NT2/D1 (cell line): ENCODE measurements around the gene ARHGAP24.

Source experiments
- DNase-seq: peaks from one replicate; pipeline ENCODE4 v3.0.0-alpha.2; 2011; ENCODE audit warnings: low read depth, low spot score
- H3K27me3 ChIP-seq: 2 replicates; pipeline ENCODE4 v1.6.0; 2011; ENCODE audit warnings: mild to moderate bottlenecking; ENCODE audit not compliant: insufficient read length, insufficient read depth
- H3K36me3 ChIP-seq: 2 replicates; pipeline ENCODE4 v1.6.1; 2011; ENCODE audit warnings: mild to moderate bottlenecking, low read length, mixed read lengths; ENCODE audit not compliant: insufficient read depth, insufficient read length
- H3K4me1 ChIP-seq: 2 replicates; pipeline ENCODE4 v1.5.1; 2011; ENCODE audit not compliant: insufficient read depth, insufficient read length
- H3K4me3 ChIP-seq: 2 replicates; pipeline ENCODE4 v1.5.1; 2011; ENCODE audit warnings: low read depth; ENCODE audit not compliant: insufficient read length
- H3K9ac ChIP-seq: 2 replicates; pipeline ENCODE4 v1.6.0; 2011; ENCODE audit warnings: low read depth; ENCODE audit not compliant: insufficient read length
- H3K9me3 ChIP-seq: 2 replicates; pipeline ENCODE4 v1.5.1; 2011; ENCODE audit warnings: mild to moderate bottlenecking, low read length; ENCODE audit not compliant: insufficient read depth
- SUZ12 ChIP-seq: IDR thresholded peaks from 2 replicates; pipeline ENCODE4 v1.6.1; 2011; ENCODE audit not compliant: insufficient read length, insufficient read depth; ENCODE audit errors: extremely low read depth
- YY1 ChIP-seq: IDR thresholded peaks from 2 replicates; pipeline ENCODE4 v1.6.1; 2011; ENCODE audit not compliant: insufficient read length, insufficient read depth
- ZNF274 ChIP-seq: IDR thresholded peaks from 2 replicates; pipeline ENCODE4 v1.6.1; 2011; ENCODE audit warnings: mild to moderate bottlenecking, low read depth, low read length

The ARHGAP24 gene

DNA sequence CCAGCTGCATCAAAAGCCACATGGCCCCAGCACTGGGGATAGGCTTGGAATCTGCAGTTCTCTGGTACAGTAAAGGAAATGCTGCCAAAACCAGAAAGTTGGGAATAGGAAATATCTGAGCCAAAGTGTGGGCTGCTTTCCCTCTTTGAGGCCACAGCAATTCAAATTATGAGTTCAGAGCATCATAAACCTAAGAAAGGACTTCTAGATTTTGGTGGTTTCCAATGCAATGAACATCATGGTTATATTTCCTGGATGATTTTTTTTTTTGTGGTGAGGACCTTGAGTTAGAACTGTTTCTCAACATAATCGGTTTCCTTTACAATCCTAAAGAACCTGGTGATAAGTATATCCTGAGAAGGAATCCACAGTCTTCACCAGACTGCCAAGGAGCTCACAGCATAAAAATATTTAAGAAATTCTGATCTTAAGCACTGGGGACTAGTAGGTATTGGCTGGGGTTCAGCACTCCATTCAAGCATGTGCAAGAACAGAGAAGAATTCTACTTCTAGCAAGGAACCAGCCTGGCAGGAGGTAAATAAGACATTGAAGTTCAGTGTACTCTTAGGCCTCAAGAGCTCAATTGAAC is 29.8 kb upstream of the ARHGAP24 start:
- Histone ChIP-seq H3K36me3 (no peaks in the 10 kb centered on the region), H3K4me3 (no peak overlapping the region), H3K27me3 (no peaks in the 10 kb centered on the region), H3K9me3 (no peaks in the 10 kb centered on the region), H3K9ac (no peak overlapping the region), H3K4me1 (no peaks in the 10 kb centered on the region)
- TF ChIP-seq SUZ12 (no peak), ZNF274 (no peak), YY1 (no peak)
- no peak for DNase-seq

DNA sequence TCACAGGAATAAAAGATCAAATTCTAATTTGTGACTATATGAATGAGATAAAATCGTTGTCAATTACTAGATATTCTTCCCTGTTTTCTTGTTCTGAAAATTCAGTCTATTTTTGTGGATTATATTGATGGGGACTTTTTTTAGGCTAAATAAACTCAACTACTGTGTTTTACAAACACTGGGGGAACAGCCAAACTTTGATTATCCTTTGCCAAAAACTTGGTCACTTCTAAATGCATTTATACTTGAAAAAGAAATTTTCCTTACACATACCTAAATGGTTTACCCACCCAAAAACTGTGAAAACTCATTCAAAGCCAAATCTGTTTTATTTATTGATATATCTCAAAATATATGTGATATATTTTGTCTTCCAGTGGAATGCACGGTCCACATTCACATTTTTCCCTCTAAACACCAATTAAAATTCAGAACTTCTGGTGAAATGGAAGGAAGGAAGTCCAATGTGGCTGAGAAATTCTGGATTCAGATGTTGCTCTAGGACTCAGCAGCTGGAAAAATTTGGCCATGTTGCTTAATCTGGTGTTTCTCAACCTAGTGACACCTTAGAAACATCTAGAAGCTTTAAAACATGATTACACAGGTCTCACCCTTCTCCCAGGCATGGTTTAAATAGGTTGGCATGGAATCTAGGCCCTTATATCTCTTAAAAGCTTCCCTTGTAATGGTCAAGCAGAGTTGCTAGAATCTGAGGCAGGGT is 28.6 kb upstream of the ARHGAP24 start:
- TF ChIP-seq SUZ12: no peak
- TF ChIP-seq YY1: no peak
- TF ChIP-seq ZNF274: no peak
- no peaks in the 10 kb centered on the region for H3K36me3 ChIP-seq
- no peak overlapping the region for H3K9ac ChIP-seq
- no peak overlapping the region for H3K4me3 ChIP-seq
- no peak for DNase-seq
- H3K4me1 ChIP-seq: no peaks in the 10 kb centered on the region
- no peaks in the 10 kb centered on the region for H3K9me3 ChIP-seq
- H3K27me3 ChIP-seq: no peaks in the 10 kb centered on the region

DNA sequence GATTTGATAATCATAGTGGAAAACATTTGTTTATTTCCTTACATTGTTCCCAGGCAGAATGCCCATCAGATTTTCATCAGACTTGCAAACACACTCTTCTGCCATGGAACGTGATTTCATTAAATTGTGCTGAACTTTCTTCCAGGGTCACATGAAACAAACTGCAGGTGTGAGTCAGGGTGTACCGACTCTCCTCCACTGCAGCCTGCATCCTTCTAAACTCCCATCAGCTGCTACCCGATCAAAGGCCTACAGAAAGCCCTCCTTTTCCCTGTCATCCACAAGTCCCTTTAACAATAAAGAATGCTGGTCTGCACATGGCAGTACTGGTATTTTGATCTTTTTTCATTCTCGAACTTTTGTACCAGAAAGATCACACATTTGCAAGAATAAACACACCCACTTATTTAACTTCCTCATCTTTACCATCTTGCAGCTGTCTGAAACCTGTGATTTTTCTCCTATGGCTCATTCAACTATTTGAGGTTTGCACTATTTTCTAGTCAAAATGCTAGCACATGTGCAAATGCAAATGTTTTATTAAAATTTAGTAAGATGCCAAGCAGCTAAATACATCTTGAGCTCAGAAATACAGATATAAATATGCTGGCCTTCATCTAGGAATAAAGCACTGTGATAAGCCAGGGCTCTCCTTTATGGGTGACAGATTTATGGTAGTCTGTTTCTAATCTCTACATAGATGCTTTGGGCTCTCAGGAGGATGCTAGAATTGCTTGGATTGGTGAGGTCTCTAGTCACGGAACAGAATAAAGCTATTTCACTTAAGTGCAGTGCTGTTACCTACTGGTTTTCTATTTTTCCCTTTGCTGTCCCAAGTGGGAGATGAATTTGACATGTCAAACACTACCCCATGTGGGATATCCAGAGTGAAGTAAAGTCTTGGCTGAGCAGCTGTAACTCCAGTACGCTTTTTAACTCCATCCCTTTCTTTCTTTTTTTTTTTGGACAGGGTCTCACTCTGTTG is 25.8 kb upstream of the ARHGAP24 start:
- H3K4me1 ChIP-seq: no peaks in the 10 kb centered on the region
- no peak for DNase-seq
- no peak overlapping the region for H3K4me3 ChIP-seq

DNA sequence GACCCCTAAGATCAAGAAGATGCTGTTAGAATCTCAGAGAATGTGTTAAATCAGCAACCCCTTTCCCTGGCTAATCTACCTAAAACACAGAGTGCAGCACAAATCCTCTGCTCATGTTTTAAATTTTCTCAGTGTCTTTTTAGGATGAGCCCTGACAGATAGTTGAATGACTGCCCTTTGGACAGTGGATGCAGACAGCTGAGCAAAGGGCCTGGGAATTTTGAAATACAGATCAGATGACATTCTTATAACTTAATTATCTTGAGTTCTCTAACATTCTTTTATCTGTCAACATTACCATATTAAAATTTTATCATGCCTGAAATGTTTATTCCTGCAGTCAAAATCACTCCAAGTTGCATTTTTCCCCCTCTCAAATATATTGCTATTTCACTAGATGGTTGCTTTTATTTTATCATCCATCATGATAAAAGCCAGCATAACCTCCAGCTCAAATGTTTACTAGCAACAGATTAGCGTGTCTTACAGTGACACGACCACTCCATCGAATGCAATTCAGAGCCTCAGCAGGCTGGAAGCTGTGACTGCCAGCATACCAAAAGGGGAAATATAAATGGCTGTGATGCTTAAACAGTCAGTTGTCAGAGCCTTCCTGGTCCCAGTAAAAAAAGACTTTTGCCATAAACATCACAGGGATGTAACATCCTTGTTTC is 22.8 kb upstream of the ARHGAP24 start:
- Histone ChIP-seq H3K36me3 (no peaks in the 10 kb centered on the region), H3K27me3 (no peaks in the 10 kb centered on the region), H3K9me3 (no peaks in the 10 kb centered on the region), H3K4me3 (no peak overlapping the region), H3K4me1 (no peaks in the 10 kb centered on the region), H3K9ac (no peak overlapping the region)
- DNase-seq: no peak
- no peak for TF ChIP-seq ZNF274
- TF ChIP-seq SUZ12: no peak
- TF ChIP-seq YY1: no peak

More for the DNA sequence above, 25.8 kb upstream of the ARHGAP24 start:
- no peaks in the 10 kb centered on the region for H3K9me3 ChIP-seq
- TF ChIP-seq ZNF274 (no peak), YY1 (no peak), SUZ12 (no peak)
- no peaks in the 10 kb centered on the region for H3K27me3 ChIP-seq
- H3K36me3 ChIP-seq: no peaks in the 10 kb centered on the region
- no peak overlapping the region for H3K9ac ChIP-seq

DNA sequence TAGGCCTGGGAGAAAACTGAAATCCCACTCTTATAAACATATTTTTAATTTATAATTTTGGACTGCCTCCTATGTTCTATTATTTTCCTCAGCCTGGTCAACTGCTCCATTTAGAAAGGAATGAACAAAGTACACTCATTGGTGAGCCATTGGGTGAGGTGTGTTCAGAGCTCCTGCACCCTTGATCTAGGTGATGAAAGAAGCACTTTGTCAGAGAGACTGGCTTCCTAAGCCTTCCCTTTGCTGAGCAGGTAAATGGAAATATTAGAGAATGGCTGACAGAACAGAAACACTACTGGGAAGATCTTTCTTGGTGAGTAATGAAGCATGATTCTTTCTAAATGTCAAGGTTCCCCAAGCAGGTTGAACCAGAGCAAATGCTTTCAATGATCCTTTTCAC is 19.0 kb upstream of the ARHGAP24 start:
- no peaks in the 10 kb centered on the region for H3K9me3 ChIP-seq
- DNase-seq: no peak
- H3K4me1 ChIP-seq: no peaks in the 10 kb centered on the region
- no peak for TF ChIP-seq ZNF274
- no peak for TF ChIP-seq YY1
- no peak for TF ChIP-seq SUZ12
- H3K36me3 ChIP-seq: no peaks in the 10 kb centered on the region
- H3K27me3 ChIP-seq: no peaks in the 10 kb centered on the region
- H3K9ac ChIP-seq: no peak overlapping the region
- H3K4me3 ChIP-seq: no peak overlapping the region

DNA sequence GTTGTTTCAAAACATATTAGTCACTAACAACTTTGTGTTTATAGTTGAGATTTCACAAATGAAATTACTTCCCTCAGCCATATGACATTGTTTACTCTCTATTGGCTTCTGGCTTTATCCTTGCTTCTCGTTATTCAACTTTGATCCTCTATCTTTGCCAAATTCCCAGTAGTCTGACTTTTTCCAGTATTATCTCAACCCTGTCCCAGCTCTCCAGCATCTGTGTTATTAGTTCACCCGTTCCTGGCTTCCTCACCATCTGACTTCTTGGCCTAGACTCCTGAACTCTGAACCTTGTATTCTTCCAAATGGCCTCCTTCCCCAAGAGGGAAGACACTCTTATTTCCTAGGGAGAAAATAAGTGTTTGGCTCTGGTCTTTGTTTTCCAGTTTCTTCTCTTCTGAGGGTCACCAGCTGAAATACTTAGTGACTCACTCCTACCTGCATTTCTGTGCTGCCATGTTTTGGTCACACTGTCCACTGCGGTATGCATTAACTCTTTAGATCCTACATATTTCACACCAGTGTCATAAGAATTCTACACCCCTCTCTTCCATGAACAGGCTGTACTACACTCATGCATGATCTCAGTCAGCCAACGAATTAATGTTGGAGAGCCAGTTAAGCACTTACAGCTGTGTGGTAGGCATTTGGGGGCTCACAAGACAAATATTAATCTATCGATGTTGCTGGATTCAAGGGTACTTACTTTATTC is 17.0 kb upstream of the ARHGAP24 start:
- TF ChIP-seq SUZ12 (no peak), YY1 (no peak), ZNF274 (no peak)
- Histone ChIP-seq H3K4me3 (no peak overlapping the region), H3K27me3 (no peaks in the 10 kb centered on the region), H3K36me3 (no peaks in the 10 kb centered on the region), H3K9me3 (no peaks in the 10 kb centered on the region), H3K9ac (no peak overlapping the region), H3K4me1 (no peaks in the 10 kb centered on the region)
- no peak for DNase-seq
